Measurements from ENCODE around the gene DYTN.
A peak's percentile ranks its signal among the peaks of the same experiment; 100 is the strongest.
"Not testable (repeated sequence)": the region's sequence is repeated elsewhere in the genome, so short reads cannot be mapped to it uniquely, and the experiment has no call there.

The DYTN gene

GRCh38 chr2:206715183-206715582 is 3.0 kb downstream of the DYTN start:
- H3K4me3 Mint-ChIP-seq; H3K4me1 Mint-ChIP-seq; H3K36me3 Mint-ChIP-seq; ATAC-seq; H3K27ac Mint-ChIP-seq; H3K9me3 Mint-ChIP-seq; DNase-seq (ENCODE audit: low spot score in 2 of 2): not testable (repeated sequence)

DNA sequence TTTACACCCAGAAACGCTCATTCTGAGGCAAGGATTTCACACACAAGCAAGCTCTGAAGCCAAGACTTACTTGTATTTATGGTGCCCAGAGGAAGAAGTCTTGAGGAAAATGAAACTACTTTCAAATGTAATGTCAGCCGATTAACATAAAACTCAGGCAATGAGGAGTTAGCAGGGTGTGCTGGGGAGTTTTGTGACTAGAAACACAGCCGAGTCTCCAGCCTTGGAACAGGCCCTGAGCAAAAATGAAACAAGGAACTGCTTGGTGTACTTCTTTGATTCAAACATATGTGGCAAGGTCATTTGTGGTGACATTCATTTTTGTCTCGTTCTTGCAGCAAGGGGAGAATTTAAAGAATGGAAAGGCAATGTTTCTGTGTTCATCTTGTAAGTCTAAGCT is 4.5 kb downstream of the DYTN start:
- Mint-ChIP-seq H3K27ac (no peak overlapping the region), H3K9me3 (no peaks in the 10 kb centered on the region), H3K4me1 (no peaks in the 10 kb centered on the region), H3K4me3 (no peak overlapping the region), H3K36me3 (no peaks in the 10 kb centered on the region)
- no peak for DNase-seq (ENCODE audit: low spot score in 2 of 2)
- ATAC-seq, result no peak

- Mint-ChIP-seq H3K36me3 (no peaks in the 10 kb centered on the region), H3K4me1 (no peaks in the 10 kb centered on the region), H3K9me3 (no peaks in the 10 kb centered on the region), H3K27ac (no peak overlapping the region), H3K4me3 (no peak overlapping the region)
- DNase-seq (ENCODE audit: low spot score in 2 of 2) (no peak), ATAC-seq (no peak)
Measured at GRCh38 chr2:206708286-206708685, 9.9 kb downstream of the DYTN start.

DNA sequence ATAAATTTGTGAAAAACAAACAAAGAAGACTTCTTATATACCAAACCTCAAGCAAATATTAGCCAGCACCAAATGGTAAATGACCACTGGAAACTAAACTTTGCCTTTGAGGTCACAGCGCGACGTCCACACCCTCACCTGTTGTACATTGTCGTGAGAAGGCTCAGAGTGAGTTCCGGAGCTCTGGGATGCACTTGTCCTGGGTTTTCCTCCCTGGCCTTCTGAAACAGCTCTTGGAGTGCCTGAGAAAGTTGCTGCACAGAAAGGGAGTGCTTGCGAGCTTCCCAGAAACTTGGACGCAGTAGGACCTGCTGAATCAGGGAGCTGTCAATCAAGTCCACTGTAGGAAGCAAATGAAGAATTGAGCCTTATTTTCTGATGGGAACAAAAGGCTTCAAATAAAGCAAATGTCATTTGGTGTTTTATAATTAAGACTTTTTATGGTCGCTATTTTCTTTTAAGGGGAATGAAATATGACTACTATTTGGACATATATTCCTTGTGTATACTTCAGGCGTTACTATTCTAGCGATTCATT is 11.0 kb downstream of the DYTN start:
- no peak overlapping the region for H3K27ac Mint-ChIP-seq
- H3K4me1 Mint-ChIP-seq, result no peaks in the 10 kb centered on the region
- no peak overlapping the region for H3K4me3 Mint-ChIP-seq
- H3K36me3 Mint-ChIP-seq, result no peaks in the 10 kb centered on the region
- no peaks in the 10 kb centered on the region for H3K9me3 Mint-ChIP-seq
- ATAC-seq, result no peak
- no peak for DNase-seq (ENCODE audit: low spot score in 2 of 2)

GRCh38 chr2:206701952-206702605 is 16.1 kb downstream of the DYTN start:
- H3K27ac Mint-ChIP-seq, result no peak overlapping the region
- no peaks in the 10 kb centered on the region for H3K36me3 Mint-ChIP-seq
- ATAC-seq (no peak), DNase-seq (ENCODE audit: low spot score in 2 of 2) (no peak)
- H3K9me3 Mint-ChIP-seq, result no peaks in the 10 kb centered on the region
- no peaks in the 10 kb centered on the region for H3K4me1 Mint-ChIP-seq
- no peak overlapping the region for H3K4me3 Mint-ChIP-seq

GRCh38 chr2:206700156-206700555 is 18.0 kb downstream of the DYTN start:
- H3K9me3 Mint-ChIP-seq, result no peaks in the 10 kb centered on the region
- ATAC-seq, result peak; percentile 28

GRCh38 chr2:206698811-206699210 is 19.4 kb downstream of the DYTN start:
- Mint-ChIP-seq H3K4me1 (no peaks in the 10 kb centered on the region), H3K9me3 (no peaks in the 10 kb centered on the region), H3K36me3 (no peaks in the 10 kb centered on the region), H3K4me3 (no peak overlapping the region), H3K27ac (no peak overlapping the region)
- DNase-seq (ENCODE audit: low spot score in 2 of 2) (no peak), ATAC-seq (no peak)

More at GRCh38 chr2:206700156-206700555, 18.0 kb downstream of the DYTN start:
- no peaks in the 10 kb centered on the region for H3K4me1 Mint-ChIP-seq
- H3K4me3 Mint-ChIP-seq, result no peak overlapping the region
- no peaks in the 10 kb centered on the region for H3K36me3 Mint-ChIP-seq
- H3K27ac Mint-ChIP-seq, result no peak overlapping the region
- DNase-seq (ENCODE audit: low spot score in 2 of 2), result no peak

GRCh38 chr2:206696910-206697309 is 21.3 kb downstream of the DYTN start:
- H3K36me3 Mint-ChIP-seq, result no peaks in the 10 kb centered on the region
- no peak for ATAC-seq
- no peaks in the 10 kb centered on the region for H3K4me1 Mint-ChIP-seq
- H3K4me3 Mint-ChIP-seq, result no peak overlapping the region
- no peaks in the 10 kb centered on the region for H3K9me3 Mint-ChIP-seq
- no peak overlapping the region for H3K27ac Mint-ChIP-seq
- DNase-seq (ENCODE audit: low spot score in 2 of 2), result no peak

- H3K4me1 Mint-ChIP-seq, result no peaks in the 10 kb centered on the region
- ATAC-seq (peak; percentile 65), DNase-seq (ENCODE audit: low spot score in 2 of 2) (peak; percentile 13 to 60)
- H3K9me3 Mint-ChIP-seq, result no peaks in the 10 kb centered on the region
- H3K4me3 Mint-ChIP-seq, result no peak overlapping the region
- no peak overlapping the region for H3K27ac Mint-ChIP-seq
- H3K36me3 Mint-ChIP-seq, result no peaks in the 10 kb centered on the region
Measured at GRCh38 chr2:206693399-206694137, 24.6 kb downstream of the DYTN start.

- no peaks in the 10 kb centered on the region for H3K9me3 Mint-ChIP-seq
Measured at GRCh38 chr2:206692971-206693370, 25.2 kb downstream of the DYTN start.

DNA sequence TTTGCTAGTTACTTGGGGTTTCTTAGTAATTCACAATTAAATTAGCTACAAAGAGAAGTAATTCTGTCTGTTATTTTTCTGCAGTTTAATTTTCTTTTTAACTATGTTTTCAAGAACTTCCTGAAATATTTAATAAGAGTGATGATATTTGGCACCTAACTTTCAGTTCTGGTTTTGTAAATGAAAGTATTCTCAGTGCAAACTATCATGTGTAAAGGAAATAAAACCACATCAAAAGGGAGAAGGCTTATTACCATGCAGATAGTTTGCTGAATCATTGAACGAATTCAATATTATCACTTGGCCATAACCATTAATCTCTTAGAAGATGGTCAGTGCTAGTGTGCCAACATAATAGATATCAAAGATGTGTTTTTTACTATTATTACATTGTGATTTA is 29.2 kb downstream of the DYTN start:
- no peak for DNase-seq (ENCODE audit: low spot score in 2 of 2)
- no peaks in the 10 kb centered on the region for H3K36me3 Mint-ChIP-seq
- no peak for ATAC-seq
- no peak overlapping the region for H3K4me3 Mint-ChIP-seq
- no peak overlapping the region for H3K27ac Mint-ChIP-seq
- H3K4me1 Mint-ChIP-seq, result no peaks in the 10 kb centered on the region
- no peaks in the 10 kb centered on the region for H3K9me3 Mint-ChIP-seq

More at GRCh38 chr2:206692971-206693370, 25.2 kb downstream of the DYTN start:
- H3K4me3 Mint-ChIP-seq, result no peak overlapping the region
- no peaks in the 10 kb centered on the region for H3K4me1 Mint-ChIP-seq
- H3K27ac Mint-ChIP-seq, result no peak overlapping the region
- ATAC-seq (no peak), DNase-seq (ENCODE audit: low spot score in 2 of 2) (no peak)
- H3K36me3 Mint-ChIP-seq, result no peaks in the 10 kb centered on the region

DNA sequence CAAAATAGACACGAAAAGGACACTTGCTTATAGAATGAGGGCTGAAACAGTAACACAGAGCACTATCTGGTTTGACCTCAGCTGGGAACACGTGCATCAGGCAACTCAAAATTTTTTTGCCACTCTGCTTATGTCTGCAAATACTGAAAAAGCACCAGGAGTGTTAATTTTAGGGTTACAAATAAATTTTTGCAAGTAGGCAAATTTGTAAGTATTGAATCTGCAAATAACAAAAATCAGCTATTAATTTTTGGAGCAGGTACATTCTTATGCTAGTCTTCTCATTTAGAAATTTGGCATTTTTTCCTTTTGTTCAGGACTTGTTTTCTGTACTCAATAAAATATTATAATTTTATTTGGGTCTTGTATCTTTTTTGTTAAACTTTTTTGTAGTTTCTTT is 29.7 kb downstream of the DYTN start:
- Mint-ChIP-seq H3K9me3 (no peaks in the 10 kb centered on the region), H3K4me1 (no peaks in the 10 kb centered on the region), H3K27ac (no peak overlapping the region), H3K4me3 (no peak overlapping the region), H3K36me3 (no peaks in the 10 kb centered on the region)
- ATAC-seq (no peak), DNase-seq (ENCODE audit: low spot score in 2 of 2) (no peak)

DNA sequence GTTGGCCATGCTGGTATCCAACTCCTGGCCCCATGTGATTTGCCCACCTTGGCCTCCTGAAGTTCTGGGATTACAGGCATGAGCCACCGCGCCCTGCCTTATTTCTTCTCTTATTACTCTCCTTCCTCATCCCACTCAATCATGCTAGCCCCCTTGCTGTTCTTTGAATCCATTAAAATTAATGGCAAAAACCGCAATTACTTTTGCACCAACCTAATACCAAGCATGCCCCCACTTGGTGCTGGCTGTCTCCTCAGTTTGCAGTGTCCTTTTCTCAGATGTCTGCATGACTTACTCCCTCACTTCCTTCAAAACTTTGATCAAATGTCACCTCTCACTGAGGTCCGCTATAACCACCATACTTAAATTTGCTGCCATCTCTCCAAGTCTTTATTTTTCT is 34.6 kb downstream of the DYTN start:
- H3K9me3 Mint-ChIP-seq, result no peaks in the 10 kb centered on the region
- no peak overlapping the region for H3K4me3 Mint-ChIP-seq
- ATAC-seq, result no peak
- H3K4me1 Mint-ChIP-seq, result no peaks in the 10 kb centered on the region
- no peak for DNase-seq (ENCODE audit: low spot score in 2 of 2)
- no peaks in the 10 kb centered on the region for H3K36me3 Mint-ChIP-seq
- no peak overlapping the region for H3K27ac Mint-ChIP-seq

GRCh38 chr2:206670531-206671319 is 47.5 kb downstream of the DYTN start:
- H3K9me3 Mint-ChIP-seq, result no peaks in the 10 kb centered on the region
- no peak for ATAC-seq
- H3K4me1 Mint-ChIP-seq, result no peaks in the 10 kb centered on the region
- no peak overlapping the region for H3K27ac Mint-ChIP-seq
- H3K4me3 Mint-ChIP-seq, result no peak overlapping the region
- no peaks in the 10 kb centered on the region for H3K36me3 Mint-ChIP-seq
- DNase-seq (ENCODE audit: low spot score in 2 of 2), result no peak

- no peak for ATAC-seq
- no peak overlapping the region for H3K27ac Mint-ChIP-seq
- DNase-seq (ENCODE audit: low spot score in 2 of 2), result no peak
- H3K9me3 Mint-ChIP-seq, result no peaks in the 10 kb centered on the region
- no peak overlapping the region for H3K4me3 Mint-ChIP-seq
- H3K36me3 Mint-ChIP-seq, result no peaks in the 10 kb centered on the region
- H3K4me1 Mint-ChIP-seq, result no peaks in the 10 kb centered on the region
Measured at GRCh38 chr2:206665251-206665650, 52.9 kb downstream of the DYTN start.

All from stimulated activated effector memory CD8-positive, alpha-beta T cell treated with anti-CD3 and anti-CD28 coated beads, Interleukin-12 subunit alpha, Interleukin-12 subunit beta, amount 100 ng/mL, for 72 hours (primary cell).